CD4-positive, alpha-beta memory T cell (primary cell): Measurements from ENCODE around the gene TRERF1. TPM values are rescaled to one million over a fixed set of nuclear protein-coding genes. Genes with fewer than 3 reads are reported as not detected.
A peak's percentile ranks its signal among the peaks of the same experiment; 100 is the strongest.

Experiments
- CTCF ChIA-PET: fragments of 350-600 bp; sonication (Branson Sonifier 250); formaldehyde crosslinking; loops from one replicate; lab custom pipeline; 2021; ENCODE audit warnings: inconsistent platforms; ENCODE audit not compliant: partially characterized antibody; lab: Charles Lee
- POLR2A ChIA-PET: fragments of 350-600 bp; sonication (Branson Sonifier 250); formaldehyde crosslinking; loops from one replicate; lab custom pipeline; 2021; ENCODE audit not compliant: partially characterized antibody; lab: Charles Lee
- DNase-seq, 5 donors: peaks; one replicate each; pipeline versions ENCODE4 v3.0.0 to v3.0.0-alpha.2; 2020 to 2022; ENCODE audit warnings: mixed read lengths in 1 of 5
- H3K27ac ChIP-seq: one replicate; pipeline ENCODE4 v1.7.0; 2013; ENCODE audit warnings: low read depth, low read length
- H3K27me3 ChIP-seq: 2 replicates; pipeline ENCODE4 v1.7.0; 2013; ENCODE audit warnings: mild to moderate bottlenecking, low read length, moderate library complexity; ENCODE audit not compliant: insufficient read depth
- H3K36me3 ChIP-seq: 2 replicates; pipeline ENCODE4 v1.7.0; 2013; ENCODE audit warnings: mild to moderate bottlenecking, low read length, moderate library complexity; ENCODE audit not compliant: insufficient read depth
- H3K4me1 ChIP-seq: 2 replicates; pipeline ENCODE4 v1.7.0; 2013; ENCODE audit warnings: mild to moderate bottlenecking, low read length, moderate library complexity; ENCODE audit not compliant: insufficient read depth
- H3K4me3 ChIP-seq, 2 donors: one replicate each; pipeline ENCODE4 v1.7.0; 2013; ENCODE audit warnings: low read length in 2 of 2, mild to moderate bottlenecking in 1 of 2
- H3K9me3 ChIP-seq, 2 donors: one replicate each; pipeline ENCODE4 v1.7.0; 2013; ENCODE audit warnings: low read length in 2 of 2, control low read depth in 1 of 2; ENCODE audit not compliant: control insufficient read depth in 1 of 2
- H3K27ac Mint-ChIP-seq, 7 donors: one replicate each; pipeline ENCODE4 v1.8.0; 2020 to 2021; ENCODE audit warnings: mixed read lengths in 7 of 7, mild to moderate bottlenecking in 6 of 7, inconsistent platforms in 3 of 7, moderate library complexity in 3 of 7
- H3K27me3 Mint-ChIP-seq, 2 donors: one replicate each; pipeline ENCODE4 v1.8.0; 2020 to 2021; ENCODE audit warnings: mixed read lengths in 2 of 2
- H3K36me3 Mint-ChIP-seq, 2 donors: one replicate each; pipeline ENCODE4 v1.8.0; 2020 to 2021; ENCODE audit warnings: mixed read lengths in 2 of 2, inconsistent platforms in 1 of 2, mild to moderate bottlenecking in 1 of 2
- H3K4me1 Mint-ChIP-seq, 4 donors: one replicate each; pipeline ENCODE4 v1.8.0; 2020 to 2021; ENCODE audit warnings: mixed read lengths in 4 of 4, mild to moderate bottlenecking in 1 of 4
- H3K4me3 Mint-ChIP-seq, 8 donors: one replicate each; pipeline ENCODE4 v1.8.0; 2020 to 2021; ENCODE audit warnings: mixed read lengths in 8 of 8, mild to moderate bottlenecking in 7 of 8, moderate library complexity in 6 of 8, inconsistent platforms in 3 of 8
- H3K9me3 Mint-ChIP-seq, 8 donors: one replicate each; pipeline ENCODE4 v1.8.0; 2020 to 2021; ENCODE audit warnings: mixed read lengths in 8 of 8, mild to moderate bottlenecking in 5 of 8, inconsistent platforms in 3 of 8, moderate library complexity in 1 of 8
- intact Hi-C: fragments of 100-400 bp; cut with micrococcal nuclease; formaldehyde crosslinking; loops from one replicate; pipeline ENCODE4 v1.15.1; 2023
- polyA plus RNA-seq, 2 donors: library from polyadenylated mRNA; unstranded; fragments of 300-500 nt; fragmentation: Illumina TruSeq; gene quantifications; one replicate each; pipeline ENCODE4 v1.2.3, GENCODE V29; 2021
- total RNA-seq, 2 experiments: library from RNA; stranded (reverse); gene quantifications; one replicate each; pipeline ENCODE4 v1.2.3, GENCODE V29; 2021

Gene TRERF1
- total and polyA plus RNA-seq, 4 experiments from 2014 or later, result 1.1 to 28.3 (median 17.4) TPM

GRCh38 chr6:42254505-42254904 is 197.2 kb downstream of the TRERF1 start:
- H3K4me3 Mint-ChIP-seq, result no peak overlapping the region
- ChIA-PET POLR2A (no interaction called here), CTCF (interaction anchor here (1.8 kb wide), 1 partner anchor 293 kb away, joined by 7 read pairs; no protein-coding TSS in a partner anchor)
- no peaks in the 10 kb centered on the region for H3K27me3 Mint-ChIP-seq
- H3K27me3 ChIP-seq, result no peaks in the 10 kb centered on the region
- H3K9me3 ChIP-seq, result no peaks in the 10 kb centered on the region
- intact Hi-C loops, result no loop called here
- no peak overlapping the region for H3K4me3 ChIP-seq
- no peak for DNase-seq
- H3K4me1 Mint-ChIP-seq, result no peaks in the 10 kb centered on the region
- H3K36me3 ChIP-seq, result peaks cover 64% of the 10 kb centered on the region
- H3K36me3 Mint-ChIP-seq, result peaks cover 43 to 83% of the 10 kb centered on the region in 2 donors
- H3K27ac Mint-ChIP-seq, result no peak overlapping the region
- H3K27ac ChIP-seq, result no peak overlapping the region
- H3K9me3 Mint-ChIP-seq, result no peaks in the 10 kb centered on the region
- H3K4me1 ChIP-seq, result no peaks in the 10 kb centered on the region

GRCh38 chr6:42251911-42252637 is 199.7 kb downstream of the TRERF1 start:
- no peaks in the 10 kb centered on the region for H3K4me1 Mint-ChIP-seq

GRCh38 chr6:42251500-42251899 is 200.2 kb downstream of the TRERF1 start:
- no peak overlapping the region for H3K27ac ChIP-seq
- H3K4me3 ChIP-seq, result no peak overlapping the region
- H3K9me3 ChIP-seq, result no peaks in the 10 kb centered on the region
- H3K4me1 Mint-ChIP-seq, result no peaks in the 10 kb centered on the region
- H3K4me1 ChIP-seq, result no peaks in the 10 kb centered on the region
- H3K4me3 Mint-ChIP-seq, result no peak overlapping the region
- POLR2A ChIA-PET, result no interaction called here
- intact Hi-C loops, result no loop called here
- peak overlapping the region in 1 of 7 donors; percentile 25 for H3K27ac Mint-ChIP-seq
- no peak for DNase-seq
- peaks cover 51% of the 10 kb centered on the region for H3K36me3 ChIP-seq
- H3K27me3 Mint-ChIP-seq, result no peaks in the 10 kb centered on the region
- H3K36me3 Mint-ChIP-seq, result peaks cover 45 to 85% of the 10 kb centered on the region in 2 donors
- no peaks in the 10 kb centered on the region for H3K9me3 Mint-ChIP-seq
- CTCF ChIA-PET, result interaction anchor here (1.6 kb wide), 1 partner anchor 296 kb away, joined by 5 read pairs; no protein-coding TSS in a partner anchor
- H3K27me3 ChIP-seq, result no peaks in the 10 kb centered on the region

More at GRCh38 chr6:42251911-42252637, 199.7 kb downstream of the TRERF1 start:
- Histone ChIP-seq H3K4me3 (no peak overlapping the region), H3K9me3 (no peaks in the 10 kb centered on the region), H3K27me3 (no peaks in the 10 kb centered on the region), H3K36me3 (peaks cover 50% of the 10 kb centered on the region), H3K27ac (no peak overlapping the region), H3K4me1 (no peaks in the 10 kb centered on the region)
- Mint-ChIP-seq H3K4me3 (peak overlapping the region in 1 of 8 donors; percentile 21), H3K27ac (peak overlapping the region in 2 of 7 donors; percentile 29 to 57), H3K9me3 (no peaks in the 10 kb centered on the region), H3K27me3 (no peaks in the 10 kb centered on the region), H3K36me3 (peaks cover 47 to 87% of the 10 kb centered on the region in 2 donors)
- ChIA-PET CTCF (interaction anchor here (1.6 kb wide), 2 partner anchors 295 kb away, joined by 5 to 10 read pairs; no protein-coding TSS in a partner anchor), POLR2A (no interaction called here)
- intact Hi-C loops, result no loop called here
- no peak for DNase-seq

DNA sequence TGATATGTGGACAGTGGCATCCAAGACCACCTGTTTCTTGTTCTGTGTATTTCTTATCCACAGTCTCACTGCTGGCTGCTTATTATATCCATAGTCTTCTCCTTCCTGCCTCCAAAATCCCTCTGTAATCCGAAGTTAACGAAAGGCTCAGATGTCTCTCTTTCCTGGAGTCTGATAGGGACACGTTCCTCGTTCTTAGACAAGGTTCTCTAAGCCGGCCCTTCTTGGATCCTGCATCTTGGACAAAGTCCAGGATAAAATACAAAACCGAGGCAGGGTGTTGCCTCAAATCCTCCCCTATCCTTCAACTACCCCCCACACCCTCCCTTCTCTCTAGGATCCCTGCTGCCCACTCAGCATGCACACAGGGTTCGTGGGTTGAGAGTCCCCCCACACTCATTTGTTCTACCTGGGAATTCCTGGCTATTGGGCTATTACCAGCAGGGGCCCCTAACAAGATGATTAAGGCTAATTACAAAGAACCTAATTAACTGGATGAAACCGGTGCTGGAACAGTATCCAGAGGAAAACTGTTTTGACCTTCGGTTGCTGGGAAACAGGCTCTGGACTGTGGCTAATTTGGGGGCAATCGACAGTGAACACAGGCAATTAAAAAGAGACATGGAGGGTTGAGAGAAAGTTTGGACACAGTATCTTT is 201.3 kb downstream of the TRERF1 start:
- CTCF ChIA-PET, result interaction anchor here (1.6 kb wide), 1 partner anchor 297 kb away, joined by 5 read pairs; no protein-coding TSS in a partner anchor
- Mint-ChIP-seq H3K36me3 (peaks cover 48 to 81% of the 10 kb centered on the region in 2 donors), H3K27ac (peak overlapping the region in 2 of 7 donors; percentile 41 to 77), H3K4me1 (no peaks in the 10 kb centered on the region), H3K4me3 (no peak overlapping the region), H3K9me3 (no peaks in the 10 kb centered on the region), H3K27me3 (no peaks in the 10 kb centered on the region)
- intact Hi-C loops, result no loop called here
- Histone ChIP-seq H3K4me3 (no peak overlapping the region), H3K36me3 (peaks cover 48% of the 10 kb centered on the region), H3K9me3 (no peaks in the 10 kb centered on the region), H3K4me1 (no peaks in the 10 kb centered on the region), H3K27ac (no peak overlapping the region), H3K27me3 (no peaks in the 10 kb centered on the region)
- POLR2A ChIA-PET, result no interaction called here
- no peak for DNase-seq

GRCh38 chr6:42249279-42249678 is 202.4 kb downstream of the TRERF1 start:
- Histone ChIP-seq H3K36me3 (peaks cover 37% of the 10 kb centered on the region), H3K4me1 (no peaks in the 10 kb centered on the region), H3K27me3 (no peaks in the 10 kb centered on the region), H3K27ac (no peak overlapping the region), H3K9me3 (no peaks in the 10 kb centered on the region), H3K4me3 (no peak overlapping the region)
- POLR2A ChIA-PET, result no interaction called here
- H3K27ac Mint-ChIP-seq, result no peak overlapping the region
- DNase-seq, result no peak
- no peaks in the 10 kb centered on the region for H3K9me3 Mint-ChIP-seq
- intact Hi-C loops, result no loop called here
- H3K27me3 Mint-ChIP-seq, result no peaks in the 10 kb centered on the region
- no peak overlapping the region for H3K4me3 Mint-ChIP-seq
- peaks cover 52 to 79% of the 10 kb centered on the region in 2 donors for H3K36me3 Mint-ChIP-seq
- H3K4me1 Mint-ChIP-seq, result no peaks in the 10 kb centered on the region
- CTCF ChIA-PET, result no interaction called here

- H3K36me3 Mint-ChIP-seq, result peaks cover 43 to 76% of the 10 kb centered on the region in 2 donors
- H3K9me3 Mint-ChIP-seq, result no peaks in the 10 kb centered on the region
- ChIA-PET CTCF (interaction anchor here (1.9 to 4.2 kb wide), 2 partner anchors 18 to 305 kb away, joined by 4 to 19 read pairs; no protein-coding TSS in a partner anchor), POLR2A (no interaction called here)
- no peaks in the 10 kb centered on the region for H3K27me3 Mint-ChIP-seq
- no peaks in the 10 kb centered on the region for H3K4me1 ChIP-seq
- no peaks in the 10 kb centered on the region for H3K27me3 ChIP-seq
- no peak overlapping the region for H3K4me3 Mint-ChIP-seq
- H3K9me3 ChIP-seq, result no peaks in the 10 kb centered on the region
- H3K27ac Mint-ChIP-seq, result peak overlapping the region in 1 of 7 donors; percentile 24
- peaks cover 36% of the 10 kb centered on the region for H3K36me3 ChIP-seq
- no peak overlapping the region for H3K4me3 ChIP-seq
- DNase-seq, result no peak
- intact Hi-C loops, result no loop called here
- H3K4me1 Mint-ChIP-seq, result peaks cover 0 to 4% (median 2%) of the 10 kb centered on the region in 4 donors
- H3K27ac ChIP-seq, result no peak overlapping the region
These were observed 208.7 kb downstream of the TRERF1 start for GRCh38 chr6:42243046-42243445.

DNA sequence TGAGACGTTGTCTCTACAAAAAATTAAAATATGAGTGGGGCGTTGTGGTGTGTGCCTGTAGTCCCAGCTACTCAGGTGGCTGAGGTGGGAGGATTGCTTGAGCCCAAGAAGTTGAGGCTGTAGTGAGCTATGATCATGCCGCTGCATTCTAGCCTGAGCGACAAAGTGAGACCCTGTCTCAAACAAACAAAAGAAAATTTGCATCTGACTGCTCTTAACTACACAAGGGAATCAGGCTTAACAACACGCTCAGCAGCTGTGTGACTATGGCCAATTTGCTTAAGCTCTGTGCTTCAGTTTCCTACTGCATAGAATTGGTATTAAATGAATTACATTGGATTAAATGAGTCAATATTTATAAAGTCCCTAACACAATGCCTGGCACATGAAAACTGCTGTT is 209.8 kb downstream of the TRERF1 start:
- POLR2A ChIA-PET, result no interaction called here
- H3K27ac Mint-ChIP-seq, result peak overlapping the region in 2 of 7 donors; percentile 61 to 80
- CTCF ChIA-PET, result interaction anchor here (0.9 to 4.2 kb wide), 2 partner anchors 28 to 306 kb away, joined by 3 to 19 read pairs; no protein-coding TSS in a partner anchor
- H3K27me3 Mint-ChIP-seq, result no peaks in the 10 kb centered on the region
- H3K4me3 ChIP-seq, result no peak overlapping the region
- no peak overlapping the region for H3K27ac ChIP-seq
- no peak overlapping the region for H3K4me3 Mint-ChIP-seq
- peaks cover 34% of the 10 kb centered on the region for H3K36me3 ChIP-seq
- no peaks in the 10 kb centered on the region for H3K27me3 ChIP-seq
- DNase-seq, result no peak
- H3K4me1 Mint-ChIP-seq, result peaks cover 0 to 5% (median 3%) of the 10 kb centered on the region in 4 donors
- intact Hi-C loops, result no loop called here
- H3K9me3 ChIP-seq, result no peaks in the 10 kb centered on the region
- H3K36me3 Mint-ChIP-seq, result peaks cover 41 to 78% of the 10 kb centered on the region in 2 donors
- H3K9me3 Mint-ChIP-seq, result no peaks in the 10 kb centered on the region
- no peaks in the 10 kb centered on the region for H3K4me1 ChIP-seq
